Subcutaneous adipose tissue (tissue), 4 donors: ENCODE measurements around the gene MFNG. TPM values are rescaled to one million over a fixed set of nuclear protein-coding genes. Genes with fewer than 3 reads are reported as not detected.

ENCODE experiments used
- CTCF ChIP-seq: fragments of 450-650 bp; IDR thresholded peaks from one replicate; pipeline ENCODE4 v1.5.1; 2016; ENCODE audit warnings: low read depth, mild to moderate bottlenecking, control low read depth, antibody characterized with exemption, moderate library complexity
- total RNA-seq, 4 donors: library from RNA; depleted of rRNA; stranded (reverse); fragments of >200 nt; gene quantifications; one replicate each; pipeline ENCODE4 v1.1.0, GENCODE V29; 2016

Gene MFNG
- total RNA-seq, 4 donors from 2014 or later = 9.0 to 24.3 (median 17.3) TPM

GRCh38 chr22:37497062-37497599, 10.9 kb upstream of the MFNG start:
- TF ChIP-seq CTCF = no peak

GRCh38 chr22:37496651-37497050, 10.5 kb upstream of the MFNG start:
- TF ChIP-seq CTCF = no peak

GRCh38 chr22:37493979-37494378, 7.8 kb upstream of the MFNG start:
- no peak for TF ChIP-seq CTCF

GRCh38 chr22:37492428-37493344, 6.5 kb upstream of the MFNG start:
- no peak for TF ChIP-seq CTCF

- TF ChIP-seq CTCF = no peak
These were observed 5.6 kb upstream of the MFNG start for GRCh38 chr22:37491559-37492427.

GRCh38 chr22:37491106-37491505, 4.9 kb upstream of the MFNG start:
- TF ChIP-seq CTCF = no peak

GRCh38 chr22:37489983-37490382, 3.8 kb upstream of the MFNG start:
- TF ChIP-seq CTCF = no peak
